Choroid plexus epithelial cell (primary cell): Measurements from ENCODE around the gene BOD1L2.

Experiments used
- DNase-seq: peaks from one replicate; pipeline ENCODE4 v3.0.0-alpha.2; 2010; ENCODE audit warnings: low read depth
- H3K4me3 ChIP-seq: 2 replicates; pipeline ENCODE4 v1.5.1; 2011; ENCODE audit warnings: low read depth, mild to moderate bottlenecking, control low read depth, low read length, moderate library complexity
- CTCF ChIP-seq: conservative IDR thresholded peaks from 2 replicates; pipeline ENCODE4 v1.5.1; 2011; ENCODE audit warnings: low read depth, mild to moderate bottlenecking, control low read depth, inconsistent platforms, low read length, moderate library complexity

BOD1L2 gene

DNA sequence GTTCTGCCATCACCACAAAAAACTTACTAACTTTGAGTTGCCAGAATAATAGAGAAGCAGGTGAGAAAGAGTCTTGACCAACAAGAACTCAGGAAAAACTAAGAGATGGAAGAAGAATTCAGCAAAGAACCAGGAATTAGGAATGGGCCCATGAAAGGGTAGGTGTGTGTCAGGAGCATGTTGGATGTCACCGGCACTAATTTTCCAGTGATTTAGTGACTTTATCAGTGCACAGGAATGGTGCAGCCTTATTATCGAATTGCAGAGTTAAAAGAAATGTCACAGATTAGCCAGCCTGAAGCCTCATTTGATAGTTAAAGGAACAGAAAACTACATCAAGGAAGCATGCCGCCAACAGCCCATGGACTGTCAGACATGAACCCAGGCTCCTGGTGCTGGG lies 9.0 kb upstream of the BOD1L2 start:
- H3K4me3 ChIP-seq, result no peak overlapping the region
- TF ChIP-seq CTCF, result no peak
- DNase-seq, result no peak

DNA sequence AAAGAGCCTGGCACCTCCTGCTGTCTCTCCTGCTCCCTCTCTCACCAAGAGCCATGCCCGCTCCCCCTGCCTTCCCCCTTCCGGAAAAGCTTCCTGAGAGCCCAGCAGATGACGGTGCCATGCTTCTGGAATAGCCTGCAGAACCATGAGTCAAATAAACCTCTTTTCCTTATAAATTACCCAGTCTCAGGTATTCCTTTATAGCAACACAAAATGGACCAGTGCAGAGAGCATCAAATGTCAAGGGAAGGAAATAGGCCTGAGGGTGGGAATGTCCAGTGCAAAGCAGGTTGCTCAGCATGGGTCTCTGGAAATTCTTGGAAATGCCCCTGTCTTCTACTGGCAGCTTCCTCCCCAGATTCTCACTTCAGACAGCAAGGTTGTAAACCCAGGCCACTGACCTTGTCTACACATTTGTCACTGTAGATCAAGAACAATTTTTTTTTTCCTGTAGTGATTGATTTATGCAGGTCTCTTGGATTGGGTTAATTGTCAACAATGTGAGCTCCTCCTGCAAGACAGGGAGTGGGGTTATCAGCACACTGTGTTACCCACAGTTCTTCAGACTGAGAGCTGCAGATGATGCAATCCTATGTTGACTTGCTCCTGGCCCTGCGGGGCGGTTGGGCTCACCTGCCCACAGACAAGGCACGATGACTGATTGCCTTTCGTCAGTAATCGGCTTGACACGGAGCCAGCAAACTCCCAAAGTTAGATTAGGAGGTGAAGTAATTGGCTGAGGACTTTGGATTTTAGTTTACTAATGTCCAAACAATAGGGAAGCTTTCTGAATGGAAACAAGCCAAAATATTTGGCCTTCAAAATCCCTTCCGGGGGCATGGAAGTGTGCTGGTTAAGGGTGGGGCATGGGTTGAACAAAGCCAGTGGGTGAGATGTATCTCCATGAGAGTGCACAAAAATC lies 5.4 kb upstream of the BOD1L2 start:
- TF ChIP-seq CTCF, result no peak
- no peak for DNase-seq
- no peak overlapping the region for H3K4me3 ChIP-seq

DNA sequence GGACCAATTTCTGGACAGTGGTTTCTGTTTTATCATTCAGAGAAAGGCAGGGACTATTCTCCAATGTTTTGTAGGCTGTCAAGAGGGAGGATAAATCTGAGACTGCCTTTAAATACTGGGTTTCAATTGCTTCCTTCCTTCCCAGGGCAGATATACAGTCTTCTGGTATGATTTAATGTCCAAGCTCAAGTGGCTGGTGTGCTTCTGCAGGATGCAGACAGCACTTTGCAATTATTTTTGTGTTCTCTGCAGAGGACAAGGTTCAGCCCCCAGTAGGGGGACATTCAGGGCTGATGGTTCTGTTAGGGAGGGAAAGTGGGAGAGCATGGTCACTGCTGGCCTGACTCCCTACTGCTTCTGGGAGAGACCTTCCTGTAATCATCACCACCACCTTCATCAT lies 4.6 kb upstream of the BOD1L2 start:
- DNase-seq, result no peak
- TF ChIP-seq CTCF, result no peak
- H3K4me3 ChIP-seq, result no peak overlapping the region

DNA sequence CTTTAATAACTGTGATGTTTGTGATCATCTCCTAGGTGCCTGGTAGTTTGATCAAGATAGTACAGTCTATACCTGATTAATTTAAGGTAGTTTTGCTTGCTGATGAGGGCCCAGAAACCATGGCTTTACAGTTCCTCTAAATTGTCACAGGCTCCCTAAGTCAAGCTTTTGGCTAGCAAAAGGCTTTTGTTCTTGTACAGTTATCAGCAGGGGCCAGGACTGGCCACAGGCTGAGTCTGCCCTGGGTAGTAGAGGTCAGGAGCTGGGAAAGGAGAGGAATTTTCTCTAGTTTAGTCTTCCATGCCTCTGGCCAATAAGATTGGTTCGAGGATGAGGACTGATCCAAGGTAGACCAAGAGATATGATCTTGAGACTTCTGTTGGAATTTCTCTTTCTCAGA lies 3.6 kb upstream of the BOD1L2 start:
- H3K4me3 ChIP-seq, result no peak overlapping the region
- no peak for DNase-seq
- TF ChIP-seq CTCF, result no peak

GRCh38 chr18:57148263-57148662 lies 1.4 kb downstream of the BOD1L2 start:
- H3K4me3 ChIP-seq, result no peak overlapping the region
- no peak for DNase-seq
- TF ChIP-seq CTCF, result no peak

GRCh38 chr18:57149051-57149450 lies 2.2 kb downstream of the BOD1L2 start:
- DNase-seq, result no peak
- H3K4me3 ChIP-seq, result no peak overlapping the region
- no peak for TF ChIP-seq CTCF

DNA sequence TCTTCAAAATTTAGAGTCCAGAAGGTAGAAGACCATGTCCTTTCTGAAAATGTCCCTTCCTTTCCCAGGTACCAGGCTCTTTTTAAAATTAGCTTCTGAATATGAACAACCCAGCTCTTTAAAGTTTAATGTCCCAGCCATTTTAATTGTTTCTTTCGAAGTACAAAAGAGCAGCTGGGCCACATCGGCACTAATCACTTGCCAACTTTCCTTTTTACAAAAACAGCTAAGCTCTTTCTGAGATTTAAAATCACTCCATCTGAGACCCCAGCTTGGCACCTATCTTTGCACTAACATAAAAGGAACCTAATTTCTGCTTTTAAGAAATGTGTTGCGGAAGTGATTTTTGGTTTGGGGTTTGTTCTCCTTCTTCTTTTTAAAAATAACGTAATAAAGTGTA lies 2.6 kb downstream of the BOD1L2 start:
- no peak overlapping the region for H3K4me3 ChIP-seq
- DNase-seq, result no peak
- no peak for TF ChIP-seq CTCF
